ENCODE data around the gene TFCP2.

Gene TFCP2

GRCh38 chr12:51162217-51162616 lies 10.7 kb downstream of the TFCP2 start:
- no peak overlapping the region for H3K27ac ChIP-seq
- H4K20me1 ChIP-seq (ENCODE audit: insufficient read depth) = no peaks in the 10 kb centered on the region
- no peak for TF ChIP-seq CTCF (conservative IDR thresholded peaks at IDR 0.05; ENCODE audit: low read depth, low read length)
- no peak overlapping the region for H3K4me2 ChIP-seq
- H3K79me2 ChIP-seq (ENCODE audit: insufficient read depth, low read depth) = no peaks in the 10 kb centered on the region
- no peaks in the 10 kb centered on the region for H3K27me3 ChIP-seq (ENCODE audit: insufficient read depth, low read depth)
- H3K4me1 ChIP-seq (ENCODE audit: low read depth, poor library complexity, severe bottlenecking) = no peaks in the 10 kb centered on the region
- H3K9ac ChIP-seq = no peak overlapping the region
- no peaks in the 10 kb centered on the region for H3K36me3 ChIP-seq (ENCODE audit: insufficient read depth)
- H3K4me3 ChIP-seq (IDR thresholded peaks at IDR 0.05; ENCODE audit: insufficient read depth, low read depth, low read length) = no peak overlapping the region
- H2AFZ ChIP-seq (ENCODE audit: low read depth) = no peak overlapping the region

- Histone ChIP-seq H4K20me1 (ENCODE audit: insufficient read depth) (no peaks in the 10 kb centered on the region), H3K4me1 (ENCODE audit: low read depth, poor library complexity, severe bottlenecking) (no peaks in the 10 kb centered on the region), H3K27me3 (ENCODE audit: insufficient read depth, low read depth) (no peaks in the 10 kb centered on the region), H3K9ac (no peak overlapping the region), H3K79me2 (ENCODE audit: insufficient read depth, low read depth) (no peaks in the 10 kb centered on the region), H2AFZ (ENCODE audit: low read depth) (no peak overlapping the region), H3K4me3 (IDR thresholded peaks at IDR 0.05; ENCODE audit: insufficient read depth, low read depth, low read length) (no peak overlapping the region), H3K36me3 (ENCODE audit: insufficient read depth) (no peaks in the 10 kb centered on the region), H3K27ac (no peak overlapping the region), H3K4me2 (no peak overlapping the region)
- no peak for TF ChIP-seq CTCF (conservative IDR thresholded peaks at IDR 0.05; ENCODE audit: low read depth, low read length)
These were observed 12.0 kb downstream of the TFCP2 start for GRCh38 chr12:51160814-51161459.

GRCh38 chr12:51156245-51156765 lies 16.6 kb downstream of the TFCP2 start:
- H3K36me3 ChIP-seq (ENCODE audit: insufficient read depth) = no peaks in the 10 kb centered on the region
- no peaks in the 10 kb centered on the region for H3K4me1 ChIP-seq (ENCODE audit: low read depth, poor library complexity, severe bottlenecking)
- no peak overlapping the region for H3K27ac ChIP-seq

GRCh38 chr12:51152953-51153352 lies 20.0 kb downstream of the TFCP2 start:
- Histone ChIP-seq H3K27me3 (ENCODE audit: insufficient read depth, low read depth) (no peaks in the 10 kb centered on the region), H4K20me1 (ENCODE audit: insufficient read depth) (no peaks in the 10 kb centered on the region), H3K4me1 (ENCODE audit: low read depth, poor library complexity, severe bottlenecking) (no peaks in the 10 kb centered on the region), H3K4me3 (IDR thresholded peaks at IDR 0.05; ENCODE audit: insufficient read depth, low read depth, low read length) (no peak overlapping the region), H3K79me2 (ENCODE audit: insufficient read depth, low read depth) (no peaks in the 10 kb centered on the region), H3K36me3 (ENCODE audit: insufficient read depth) (no peaks in the 10 kb centered on the region), H3K9ac (no peak overlapping the region), H3K4me2 (no peak overlapping the region), H2AFZ (ENCODE audit: low read depth) (no peak overlapping the region), H3K27ac (no peak overlapping the region)
- no peak for TF ChIP-seq CTCF (conservative IDR thresholded peaks at IDR 0.05; ENCODE audit: low read depth, low read length)

More at GRCh38 chr12:51156245-51156765, 16.6 kb downstream of the TFCP2 start:
- H3K79me2 ChIP-seq (ENCODE audit: insufficient read depth, low read depth) = no peaks in the 10 kb centered on the region
- no peaks in the 10 kb centered on the region for H4K20me1 ChIP-seq (ENCODE audit: insufficient read depth)
- no peak overlapping the region for H3K4me3 ChIP-seq (IDR thresholded peaks at IDR 0.05; ENCODE audit: insufficient read depth, low read depth, low read length)
- no peak for TF ChIP-seq CTCF (conservative IDR thresholded peaks at IDR 0.05; ENCODE audit: low read depth, low read length)
- no peak overlapping the region for H3K9ac ChIP-seq
- no peak overlapping the region for H2AFZ ChIP-seq (ENCODE audit: low read depth)
- H3K4me2 ChIP-seq = no peak overlapping the region
- no peaks in the 10 kb centered on the region for H3K27me3 ChIP-seq (ENCODE audit: insufficient read depth, low read depth)

Measured in KMS-11 (cell line).